ENCODE results near the gene HIF1A.

HIF1A gene

DNA sequence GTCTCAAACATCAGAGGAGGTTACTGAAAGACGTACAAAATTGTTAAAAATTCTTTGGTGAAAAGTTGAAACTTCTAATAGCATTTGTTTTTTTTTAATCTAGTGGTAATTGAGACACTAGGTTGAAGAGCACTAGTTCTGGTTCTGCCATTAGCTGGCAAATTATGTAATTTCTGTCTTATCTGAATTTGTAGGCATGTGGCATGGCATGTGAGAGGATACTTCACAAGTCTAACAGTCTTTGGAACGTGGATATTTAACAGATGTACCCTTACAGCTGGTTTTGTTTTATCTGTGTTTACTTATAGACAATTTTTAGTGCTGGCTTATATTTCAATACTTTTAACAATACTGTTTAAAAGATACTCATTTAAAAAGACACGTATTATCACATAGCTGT, 72.9 kb downstream of the HIF1A start:
- DNase-seq (ENCODE audit: low read depth) = no peak
- H3K4me3 ChIP-seq (replicated peaks; ENCODE audit: low read depth, low read length) = no peak overlapping the region
- TF ChIP-seq, protein P1, sequence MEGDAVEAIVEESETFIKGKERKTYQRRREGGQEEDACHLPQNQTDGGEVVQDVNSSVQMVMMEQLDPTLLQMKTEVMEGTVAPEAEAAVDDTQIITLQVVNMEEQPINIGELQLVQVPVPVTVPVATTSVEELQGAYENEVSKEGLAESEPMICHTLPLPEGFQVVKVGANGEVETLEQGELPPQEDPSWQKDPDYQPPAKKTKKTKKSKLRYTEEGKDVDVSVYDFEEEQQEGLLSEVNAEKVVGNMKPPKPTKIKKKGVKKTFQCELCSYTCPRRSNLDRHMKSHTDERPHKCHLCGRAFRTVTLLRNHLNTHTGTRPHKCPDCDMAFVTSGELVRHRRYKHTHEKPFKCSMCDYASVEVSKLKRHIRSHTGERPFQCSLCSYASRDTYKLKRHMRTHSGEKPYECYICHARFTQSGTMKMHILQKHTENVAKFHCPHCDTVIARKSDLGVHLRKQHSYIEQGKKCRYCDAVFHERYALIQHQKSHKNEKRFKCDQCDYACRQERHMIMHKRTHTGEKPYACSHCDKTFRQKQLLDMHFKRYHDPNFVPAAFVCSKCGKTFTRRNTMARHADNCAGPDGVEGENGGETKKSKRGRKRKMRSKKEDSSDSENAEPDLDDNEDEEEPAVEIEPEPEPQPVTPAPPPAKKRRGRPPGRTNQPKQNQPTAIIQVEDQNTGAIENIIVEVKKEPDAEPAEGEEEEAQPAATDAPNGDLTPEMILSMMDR (IDR thresholded peaks at IDR 0.05; ENCODE audit: low read length, missing control alignments) = no peak

DNA sequence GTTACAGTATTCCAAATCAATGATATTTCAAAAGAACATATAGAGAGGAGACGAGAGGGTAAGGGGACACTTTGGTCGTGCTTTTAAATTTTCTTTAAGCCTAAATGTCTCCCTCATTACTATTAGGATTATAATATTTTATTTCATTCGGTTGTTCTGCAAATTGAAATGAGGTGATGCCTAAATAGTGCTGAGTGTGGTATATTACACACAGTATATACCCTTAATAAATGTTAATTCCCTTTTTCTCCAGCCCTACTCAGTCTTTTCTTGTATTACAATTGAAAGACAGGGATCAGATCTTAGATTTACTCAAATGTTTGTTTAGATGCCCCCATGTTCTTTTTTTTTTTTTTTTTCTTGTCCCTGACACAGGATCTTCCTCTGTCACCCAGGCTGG, 74.6 kb downstream of the HIF1A start:
- TF ChIP-seq, protein P1 (IDR thresholded peaks at IDR 0.05; ENCODE audit: low read length, missing control alignments) = no peak
- no peak overlapping the region for H3K4me3 ChIP-seq (replicated peaks; ENCODE audit: low read depth, low read length)
- DNase-seq (ENCODE audit: low read depth) = no peak

DNA sequence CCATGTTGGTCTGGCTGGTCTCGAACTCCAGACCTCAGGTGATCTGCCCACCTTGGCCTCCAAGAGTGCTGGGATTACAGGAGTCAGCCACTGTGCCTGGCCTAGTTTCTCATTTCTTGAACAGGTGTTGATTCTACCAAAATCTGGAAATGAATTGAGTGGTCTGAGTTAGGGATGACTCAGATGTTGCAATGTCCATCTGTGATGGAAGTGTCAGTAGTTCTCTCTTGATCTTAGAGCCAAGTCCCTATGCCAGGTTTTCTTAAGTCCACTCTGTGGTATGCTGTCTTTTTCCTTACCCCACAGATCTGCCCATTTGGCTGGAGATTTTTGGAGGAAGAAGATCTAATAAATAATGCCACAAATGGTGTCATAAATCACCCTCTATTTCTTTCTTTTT, 79.5 kb downstream of the HIF1A start:
- DNase-seq (ENCODE audit: low read depth) = no peak
- TF ChIP-seq, protein P1 (IDR thresholded peaks at IDR 0.05; ENCODE audit: low read length, missing control alignments) = no peak
- no peak overlapping the region for H3K4me3 ChIP-seq (replicated peaks; ENCODE audit: low read depth, low read length)

DNA sequence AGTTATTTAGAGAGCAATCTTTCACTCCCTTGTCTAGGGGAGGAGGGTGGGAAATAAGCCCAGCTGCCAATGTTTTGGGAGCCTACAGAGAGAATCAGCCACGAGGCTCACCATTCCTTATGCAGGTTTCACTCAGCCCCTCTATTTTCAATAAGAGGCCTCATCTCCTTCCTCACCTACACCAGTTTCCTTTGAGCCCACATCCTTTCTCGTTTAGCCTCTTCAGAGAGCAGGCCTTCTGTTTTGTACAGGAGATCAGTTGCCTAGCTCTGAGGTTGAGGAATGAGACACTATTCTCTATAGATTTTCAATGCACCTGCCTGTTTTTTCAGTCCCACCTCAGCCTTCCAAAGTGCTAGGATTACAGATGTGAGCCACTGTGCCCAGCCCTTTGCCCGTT, 84.8 kb downstream of the HIF1A start:
- H3K4me3 ChIP-seq (replicated peaks; ENCODE audit: low read depth, low read length) = no peak overlapping the region
- no peak for DNase-seq (ENCODE audit: low read depth)
- TF ChIP-seq, protein P1 (IDR thresholded peaks at IDR 0.05; ENCODE audit: low read length, missing control alignments) = no peak

DNA sequence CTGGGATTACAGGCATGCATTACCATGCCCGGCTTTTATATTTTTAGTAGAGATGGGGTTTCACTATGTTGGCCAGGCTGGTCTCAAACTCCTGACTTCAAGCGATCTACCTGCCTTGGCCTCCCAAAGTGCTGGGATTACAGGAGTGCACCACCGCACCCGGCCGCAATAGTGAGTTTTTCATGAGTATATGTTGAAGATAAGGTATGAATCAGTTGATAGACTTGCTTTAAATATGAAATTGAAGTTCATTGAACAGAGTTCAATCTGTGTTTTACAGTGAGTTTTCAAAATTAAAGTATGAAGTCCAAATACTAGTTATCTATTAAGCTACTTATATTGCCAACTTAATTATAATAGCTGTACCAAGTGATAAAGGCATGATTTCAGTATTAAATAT, 102.0 kb downstream of the HIF1A start:
- H3K4me3 ChIP-seq (replicated peaks; ENCODE audit: low read depth, low read length) = no peak overlapping the region
- DNase-seq (ENCODE audit: low read depth) = no peak
- TF ChIP-seq, protein P1 (IDR thresholded peaks at IDR 0.05; ENCODE audit: low read length, missing control alignments) = no peak
